ENCODE measurements around the gene C2orf72. TPM values are rescaled to one million over a fixed set of nuclear protein-coding genes. Genes with fewer than 3 reads are reported as not detected.
A peak's percentile ranks its signal among the peaks of the same experiment; 100 is the strongest.
"Not testable (repeated sequence)": the region's sequence is repeated elsewhere in the genome, so short reads cannot be mapped to it uniquely, and the experiment has no call there.

Gene C2orf72
- total RNA-seq, 3 donors from 2014 or later = 0.16 to 7.2 (median 1.3) TPM

GRCh38 chr2:231001036-231001435, 36.3 kb upstream of the C2orf72 start:
- Histone ChIP-seq H3K27me3 (peaks cover 0 to 4% of the 10 kb centered on the region in 2 donors), H3K27ac (no peak overlapping the region), H3K36me3 (no peaks in the 10 kb centered on the region), H3K4me1 (no peaks in the 10 kb centered on the region), H3K4me3 (no peak overlapping the region), H3K9me3 (no peaks in the 10 kb centered on the region)
- no peak for DNase-seq (ENCODE audit: low spot score in 2 of 2)
- intact Hi-C loops (cut with DNase I; ENCODE audit: low total_unique reads) = no loop called here
- no peak for TF ChIP-seq CTCF (IDR thresholded peaks at IDR 0.05)
- no peak for TF ChIP-seq POLR2A (IDR thresholded peaks at IDR 0.05)
- TF ChIP-seq POLR2AphosphoS5 (IDR thresholded peaks at IDR 0.05) = no peak

GRCh38 chr2:231001921-231002320, 35.4 kb upstream of the C2orf72 start:
- no peak for TF ChIP-seq POLR2A (IDR thresholded peaks at IDR 0.05)
- no peak for TF ChIP-seq CTCF (IDR thresholded peaks at IDR 0.05)
- TF ChIP-seq POLR2AphosphoS5 (IDR thresholded peaks at IDR 0.05) = no peak
- no peaks in the 10 kb centered on the region for H3K9me3 ChIP-seq
- intact Hi-C loops (cut with DNase I; ENCODE audit: low total_unique reads) = no loop called here
- H3K4me3 ChIP-seq = no peak overlapping the region
- no peak for DNase-seq (ENCODE audit: low spot score in 2 of 2)
- H3K27ac ChIP-seq = no peak overlapping the region
- H3K4me1 ChIP-seq = no peaks in the 10 kb centered on the region
- H3K27me3 ChIP-seq = peaks cover 0 to 4% of the 10 kb centered on the region in 2 donors
- H3K36me3 ChIP-seq = no peaks in the 10 kb centered on the region

GRCh38 chr2:231002641-231003040, 34.7 kb upstream of the C2orf72 start:
- TF ChIP-seq CTCF (IDR thresholded peaks at IDR 0.05) (no peak), POLR2A (IDR thresholded peaks at IDR 0.05) (no peak)
- no peaks in the 10 kb centered on the region for H3K36me3 ChIP-seq
- no peaks in the 10 kb centered on the region for H3K4me1 ChIP-seq
- H3K4me3 ChIP-seq = no peak overlapping the region
- intact Hi-C loops (cut with DNase I; ENCODE audit: low total_unique reads) = no loop called here
- H3K9me3 ChIP-seq = no peaks in the 10 kb centered on the region
- peaks cover 0 to 4% of the 10 kb centered on the region in 2 donors for H3K27me3 ChIP-seq
- no peak for DNase-seq (ENCODE audit: low spot score in 2 of 2)
- H3K27ac ChIP-seq = peak overlapping the region in 1 of 2 donors; percentile 43

GRCh38 chr2:231003186-231003585, 34.1 kb upstream of the C2orf72 start:
- TF ChIP-seq POLR2AphosphoS5 (IDR thresholded peaks at IDR 0.05) (no peak), POLR2A (IDR thresholded peaks at IDR 0.05) (no peak), CTCF (IDR thresholded peaks at IDR 0.05) (no peak)

GRCh38 chr2:231004930-231005329, 32.4 kb upstream of the C2orf72 start:
- intact Hi-C loops (cut with DNase I; ENCODE audit: low total_unique reads); H3K4me3 ChIP-seq; H3K4me1 ChIP-seq; H3K36me3 ChIP-seq; H3K27me3 ChIP-seq; H3K27ac ChIP-seq; DNase-seq (ENCODE audit: low spot score in 2 of 2); H3K9me3 ChIP-seq: not testable (repeated sequence)

More at GRCh38 chr2:231003186-231003585, 34.1 kb upstream of the C2orf72 start:
- Histone ChIP-seq H3K4me3 (no peak overlapping the region), H3K36me3 (no peaks in the 10 kb centered on the region), H3K4me1 (no peaks in the 10 kb centered on the region), H3K27ac (no peak overlapping the region), H3K27me3 (peaks cover 0 to 4% of the 10 kb centered on the region in 2 donors), H3K9me3 (no peaks in the 10 kb centered on the region)
- no peak for DNase-seq (ENCODE audit: low spot score in 2 of 2)
- intact Hi-C loops (cut with DNase I; ENCODE audit: low total_unique reads) = no loop called here

All from breast epithelium (tissue), 4 donors.